Trophoblast cell (in vitro differentiated cells and primary cell): ENCODE measurements around the gene MYLK.

Experiments
- DNase-seq, 2 donors: peaks; one replicate each; pipeline ENCODE4 v3.0.0-alpha.2; 2016
- H2AFZ ChIP-seq: 2 replicates; pipeline ENCODE4 v1.6.1; 2013; ENCODE audit warnings: low read length, moderate library complexity, mild to moderate bottlenecking; ENCODE audit not compliant: insufficient read depth, poor library complexity
- H2AK5ac ChIP-seq: 2 replicates; pipeline ENCODE4 v1.6.1; 2013; ENCODE audit warnings: mild to moderate bottlenecking, low read length
- H2BK120ac ChIP-seq: 2 replicates; pipeline ENCODE4 v1.6.1; 2013; ENCODE audit warnings: low read length, mild to moderate bottlenecking, moderate library complexity; ENCODE audit not compliant: insufficient read depth, poor library complexity
- H2BK12ac ChIP-seq: 2 replicates; pipeline ENCODE4 v1.6.1; 2013; ENCODE audit warnings: mild to moderate bottlenecking, low read length, moderate library complexity
- H2BK5ac ChIP-seq: 2 replicates; pipeline ENCODE4 v1.6.1; 2013; ENCODE audit warnings: low read length, low read depth, moderate library complexity, mild to moderate bottlenecking; ENCODE audit not compliant: poor library complexity
- H3K14ac ChIP-seq: 2 replicates; pipeline ENCODE4 v1.6.1; 2013; ENCODE audit warnings: mild to moderate bottlenecking, low read length
- H3K18ac ChIP-seq: 2 replicates; pipeline ENCODE4 v1.6.1; 2013; ENCODE audit warnings: mild to moderate bottlenecking, low read length
- H3K23ac ChIP-seq: 2 replicates; pipeline ENCODE4 v1.6.1; 2013; ENCODE audit warnings: low read length
- H3K27ac ChIP-seq: 2 replicates; pipeline ENCODE4 v1.5.1; 2013; ENCODE audit warnings: low read depth, mild to moderate bottlenecking, inconsistent platforms, low read length, moderate library complexity
- H3K27me3 ChIP-seq: 2 replicates; pipeline ENCODE4 v1.6.1; 2013; ENCODE audit warnings: inconsistent platforms, mild to moderate bottlenecking, low read length, moderate library complexity; ENCODE audit not compliant: insufficient read depth
- H3K36me3 ChIP-seq, 2 experiments: 1 replicate in 1 of 2; 2 replicates in 1 of 2; pipeline ENCODE4 v1.6.1; 2013; ENCODE audit warnings: low read length in 2 of 2, mild to moderate bottlenecking in 2 of 2, moderate library complexity in 1 of 2; ENCODE audit not compliant: insufficient read depth in 2 of 2, control insufficient read depth in 1 of 2
- H3K4ac ChIP-seq: 2 replicates; pipeline ENCODE4 v1.6.1; 2013; ENCODE audit warnings: low read depth, mild to moderate bottlenecking, low read length, moderate library complexity
- H3K4me1 ChIP-seq, 2 experiments: 1 replicate in 1 of 2; 2 replicates in 1 of 2; pipeline ENCODE4 v1.6.1; 2013; ENCODE audit warnings: low read length in 2 of 2, mild to moderate bottlenecking in 2 of 2, moderate library complexity in 1 of 2; ENCODE audit not compliant: insufficient read depth in 2 of 2, control insufficient read depth in 1 of 2
- H3K4me2 ChIP-seq: 2 replicates; pipeline ENCODE4 v1.6.1; 2013; ENCODE audit warnings: inconsistent platforms, mild to moderate bottlenecking, low read length, moderate library complexity
- H3K4me3 ChIP-seq: 2 replicates; pipeline ENCODE4 v1.5.1; 2013; ENCODE audit warnings: mild to moderate bottlenecking, low read depth, low read length, inconsistent platforms
- H3K79me1 ChIP-seq: one replicate; pipeline ENCODE4 v1.6.1; 2013; ENCODE audit warnings: low read length
- H3K79me2 ChIP-seq: 2 replicates; pipeline ENCODE4 v1.6.1; 2013; ENCODE audit warnings: low read length, mild to moderate bottlenecking; ENCODE audit not compliant: control insufficient read depth, insufficient read depth, poor library complexity
- H3K9ac ChIP-seq: 2 replicates; pipeline ENCODE4 v1.6.1; 2013; ENCODE audit warnings: mild to moderate bottlenecking, low read length
- H3K9me3 ChIP-seq: 2 replicates; pipeline ENCODE4 v1.6.1; 2013; ENCODE audit warnings: low read depth, mild to moderate bottlenecking, control low read depth, inconsistent platforms, low read length; ENCODE audit not compliant: insufficient read depth
- H4K12ac ChIP-seq: 2 replicates; pipeline ENCODE4 v1.6.1; 2013; ENCODE audit warnings: low read depth, mild to moderate bottlenecking, low read length, moderate library complexity
- H4K8ac ChIP-seq: 2 replicates; pipeline ENCODE4 v1.6.1; 2013; ENCODE audit warnings: low read depth, mild to moderate bottlenecking, low read length, moderate library complexity
- H4K91ac ChIP-seq: one replicate; pipeline ENCODE4 v1.6.1; 2013; ENCODE audit warnings: low read depth, mild to moderate bottlenecking, low read length, moderate library complexity
- WGBS: extraction: QIAGEN DNeasy Blood & Tissue Kit; methylation state at CpG from one replicate; pipeline ENCODE4 v1.1.7; 2013; ENCODE audit warnings: missing lambda C conversion rate; ENCODE audit not compliant: insufficient read length, insufficient coverage; ENCODE audit errors: extremely low coverage; 5-methylcytosine and 5-hydroxymethylcytosine counted together

MYLK gene

GRCh38 chr3:123728991-123729390 lies 155.1 kb downstream of the MYLK start:
- Histone ChIP-seq H3K4ac (no peak overlapping the region), H2BK120ac (no peak overlapping the region), H2BK5ac (no peak overlapping the region), H4K8ac (no peak overlapping the region), H3K79me2 (no peaks in the 10 kb centered on the region), H3K79me1 (no peaks in the 10 kb centered on the region), H3K18ac (no peak overlapping the region), H4K12ac (no peak overlapping the region), H3K9me3 (peaks cover 2% of the 10 kb centered on the region), H3K9ac (no peak overlapping the region), H3K23ac (no peak overlapping the region), H2AFZ (no peak overlapping the region), H3K4me2 (no peak overlapping the region), H3K27ac (no peak overlapping the region), H3K14ac (no peak overlapping the region), H2BK12ac (no peak overlapping the region), H3K4me1 (peaks cover 0 to 3% of the 10 kb centered on the region in 2 experiments), H4K91ac (no peak overlapping the region), H2AK5ac (no peak overlapping the region), H3K36me3 (peaks cover 15 to 27% of the 10 kb centered on the region in 2 experiments), H3K4me3 (no peak overlapping the region), H3K27me3 (no peaks in the 10 kb centered on the region)
- no peak for DNase-seq
- WGBS, result no CpG with 5 or more reads among the region's 3 CpGs

GRCh38 chr3:123728014-123728413 lies 156.1 kb downstream of the MYLK start:
- Histone ChIP-seq H4K12ac (no peak overlapping the region), H3K36me3 (peaks cover 6 to 18% of the 10 kb centered on the region in 2 experiments), H3K79me2 (no peaks in the 10 kb centered on the region)

GRCh38 chr3:123725652-123726400 lies 158.3 kb downstream of the MYLK start:
- H2AK5ac ChIP-seq, result no peak overlapping the region
- H2AFZ ChIP-seq, result no peak overlapping the region
- H3K27ac ChIP-seq, result no peak overlapping the region
- no peak overlapping the region for H3K23ac ChIP-seq
- no peak overlapping the region for H4K12ac ChIP-seq
- no peak overlapping the region for H3K4ac ChIP-seq
- H3K14ac ChIP-seq, result no peak overlapping the region
- DNase-seq, result no peak
- H3K4me3 ChIP-seq, result no peak overlapping the region
- no CpG with 5 or more reads among the region's 11 CpGs for WGBS
- H4K8ac ChIP-seq, result no peak overlapping the region
- H3K18ac ChIP-seq, result no peak overlapping the region
- H3K79me1 ChIP-seq, result no peaks in the 10 kb centered on the region
- no peak overlapping the region for H4K91ac ChIP-seq
- no peak overlapping the region for H2BK120ac ChIP-seq
- H3K27me3 ChIP-seq, result no peaks in the 10 kb centered on the region
- H2BK12ac ChIP-seq, result peak overlapping the region; percentile 15
- H3K4me1 ChIP-seq, result no peaks in the 10 kb centered on the region
- H3K9ac ChIP-seq, result no peak overlapping the region
- no peaks in the 10 kb centered on the region for H3K79me2 ChIP-seq
- no peaks in the 10 kb centered on the region for H3K9me3 ChIP-seq
- H3K4me2 ChIP-seq, result no peak overlapping the region
- H2BK5ac ChIP-seq, result no peak overlapping the region
- H3K36me3 ChIP-seq, result peaks cover 8 to 14% of the 10 kb centered on the region in 2 experiments

More at GRCh38 chr3:123728014-123728413, 156.1 kb downstream of the MYLK start:
- no peak for DNase-seq
- Histone ChIP-seq H3K4me2 (no peak overlapping the region), H3K4me3 (no peak overlapping the region), H2BK120ac (no peak overlapping the region), H3K27me3 (no peaks in the 10 kb centered on the region), H2BK12ac (no peak overlapping the region), H2AFZ (no peak overlapping the region), H2AK5ac (no peak overlapping the region), H3K4me1 (no peaks in the 10 kb centered on the region), H3K23ac (no peak overlapping the region), H3K79me1 (no peaks in the 10 kb centered on the region), H3K4ac (no peak overlapping the region), H2BK5ac (no peak overlapping the region), H4K8ac (no peak overlapping the region), H3K27ac (no peak overlapping the region), H4K91ac (no peak overlapping the region), H3K18ac (no peak overlapping the region), H3K9me3 (peaks cover 2% of the 10 kb centered on the region), H3K9ac (no peak overlapping the region), H3K14ac (no peak overlapping the region)
- no CpG with 5 or more reads among the region's 2 CpGs for WGBS

GRCh38 chr3:123724306-123724705 lies 159.8 kb downstream of the MYLK start:
- no peak overlapping the region for H2BK120ac ChIP-seq
- H3K9me3 ChIP-seq, result no peaks in the 10 kb centered on the region
- DNase-seq, result peak; percentile 31 to 46
- peaks cover 11 to 17% of the 10 kb centered on the region in 2 experiments for H3K36me3 ChIP-seq
- H3K4me1 ChIP-seq, result no peaks in the 10 kb centered on the region
- no peaks in the 10 kb centered on the region for H3K27me3 ChIP-seq
- H3K9ac ChIP-seq, result no peak overlapping the region
- WGBS, result no CpG with 5 or more reads among the region's 3 CpGs
- H3K4me3 ChIP-seq, result no peak overlapping the region
- H2BK5ac ChIP-seq, result no peak overlapping the region
- H4K8ac ChIP-seq, result no peak overlapping the region
- no peak overlapping the region for H3K18ac ChIP-seq
- H4K91ac ChIP-seq, result no peak overlapping the region
- no peak overlapping the region for H3K4me2 ChIP-seq
- H2AFZ ChIP-seq, result no peak overlapping the region
- no peaks in the 10 kb centered on the region for H3K79me1 ChIP-seq
- no peak overlapping the region for H3K27ac ChIP-seq
- H3K79me2 ChIP-seq, result no peaks in the 10 kb centered on the region
- H4K12ac ChIP-seq, result no peak overlapping the region
- H2BK12ac ChIP-seq, result no peak overlapping the region
- no peak overlapping the region for H2AK5ac ChIP-seq
- H3K23ac ChIP-seq, result no peak overlapping the region
- H3K14ac ChIP-seq, result no peak overlapping the region
- H3K4ac ChIP-seq, result no peak overlapping the region
